T-cell (primary cell): Measurements from ENCODE around the gene DLG2. TPM values are rescaled to one million over a fixed set of nuclear protein-coding genes. Genes with fewer than 3 reads are reported as not detected.
"Not testable (repeated sequence)": the region's sequence is repeated elsewhere in the genome, so short reads cannot be mapped to it uniquely, and the experiment has no call there.

Source experiments
- ATAC-seq, 4 experiments: fragments of 200-7000 bp in 3 of 4; fragments of 150-1000 bp in 1 of 4; cut with Tn5 transposase; replicated peaks in 1 of 4; 1 replicate in 3 of 4; 2 replicates in 1 of 4; pipeline ENCODE4 v1.10.0; 2021; ENCODE audit warnings: moderate library complexity in 3 of 4, mild to moderate bottlenecking in 2 of 4, moderate number of reproducible peaks in 1 of 4
- CTCF ChIA-PET, 2 donors: fragments of 300-600 bp; sonication (Branson Sonifier 250); formaldehyde crosslinking; loops; one replicate each; lab custom pipeline; 2022; ENCODE audit warnings: antibody characterized with exemption in 2 of 2; lab: Charles Lee
- POLR2A ChIA-PET, 2 donors: fragments of 300-600 bp; sonication (Branson Sonifier 250); formaldehyde crosslinking; loops; one replicate each; lab custom pipeline; 2022; ENCODE audit warnings: antibody characterized with exemption in 2 of 2; lab: Charles Lee
- DNase-seq, 35 experiments: peaks; one replicate each; pipeline versions ENCODE4 v3.0.0 to v3.0.0-alpha.2; 2013 to 2023
- H3K27ac ChIP-seq: one replicate; pipeline ENCODE4 v1.5.1; 2013; ENCODE audit warnings: low read length
- H3K27me3 ChIP-seq, 2 experiments: replicated peaks in 1 of 2; 1 replicate in 1 of 2; 2 replicates in 1 of 2; pipeline versions ENCODE4 v1.6.1 to v1.7.0; 2013; ENCODE audit warnings: low read length in 1 of 2, mixed read lengths in 1 of 2; ENCODE audit not compliant: control insufficient read depth in 2 of 2, insufficient read depth in 2 of 2; ENCODE audit errors: extremely low read depth in 1 of 2
- H3K36me3 ChIP-seq, 2 donors: 1 replicate in 1 of 2; 2 replicates in 1 of 2; pipeline versions ENCODE4 v1.6.1 to v1.7.0; 2013; ENCODE audit warnings: low read length in 1 of 2; ENCODE audit not compliant: control insufficient read depth in 2 of 2, insufficient read depth in 1 of 2; ENCODE audit errors: extremely low read depth in 1 of 2
- H3K4me1 ChIP-seq, 2 experiments: 1 replicate in 1 of 2; 2 replicates in 1 of 2; pipeline versions ENCODE4 v1.6.1 to v1.7.0; 2013; ENCODE audit warnings: low read length in 2 of 2, mixed read lengths in 1 of 2; ENCODE audit not compliant: insufficient read depth in 2 of 2, control insufficient read depth in 1 of 2; ENCODE audit errors: extremely low read depth in 1 of 2
- H3K4me3 ChIP-seq, 2 donors: 1 replicate in 1 of 2; 2 replicates in 1 of 2; pipeline versions ENCODE4 v1.5.1 to v1.7.0; 2013; ENCODE audit warnings: mild to moderate bottlenecking in 2 of 2, low read length in 1 of 2, moderate library complexity in 1 of 2; ENCODE audit not compliant: control insufficient read depth in 1 of 2; ENCODE audit errors: extremely low read depth in 1 of 2
- H3K9me3 ChIP-seq: 2 replicates; pipeline ENCODE4 v1.7.0; 2013
- H3K27ac Mint-ChIP-seq, 2 donors: one replicate each; pipeline ENCODE4 v1.8.0; 2020 to 2021; ENCODE audit warnings: mild to moderate bottlenecking in 2 of 2, mixed read lengths in 2 of 2
- H3K27me3 Mint-ChIP-seq, 2 donors: one replicate each; pipeline ENCODE4 v1.8.0; 2021 to 2022; ENCODE audit warnings: mixed read lengths in 2 of 2
- H3K36me3 Mint-ChIP-seq: one replicate; pipeline ENCODE4 v1.8.0; 2021; ENCODE audit warnings: mixed read lengths
- H3K4me1 Mint-ChIP-seq, 3 donors: one replicate each; pipeline ENCODE4 v1.8.0; 2020 to 2022; ENCODE audit warnings: mixed read lengths in 3 of 3, mild to moderate bottlenecking in 1 of 3
- H3K4me3 Mint-ChIP-seq, 3 donors: one replicate each; pipeline ENCODE4 v1.8.0; 2020 to 2022; ENCODE audit warnings: mild to moderate bottlenecking in 3 of 3, mixed read lengths in 3 of 3, moderate library complexity in 3 of 3
- H3K9me3 Mint-ChIP-seq, 3 donors: one replicate each; pipeline ENCODE4 v1.8.0; 2020 to 2022; ENCODE audit warnings: mixed read lengths in 3 of 3
- WGBS: methylation state at CpG from one replicate; pipeline ENCODE4 v1.1.5; 2013; ENCODE audit warnings: missing lambda C conversion rate; ENCODE audit not compliant: insufficient coverage; 5-methylcytosine and 5-hydroxymethylcytosine counted together
- total RNA-seq, 35 experiments: library from RNA in 6 of 35; stranded (reverse) in 6 of 35; fragments of 120-200 nt in 1 of 35; gene quantifications; one replicate each; pipeline versions ENCODE4 v1.2.1 to v1.2.4 and lab custom pipeline; 2013 to 2026

The DLG2 gene
- total RNA-seq, 5 donors from 2014 or later (not counting 1 experiment from before 2014, with no cell fraction given): 2.3 to 4.1 (median 2.9) TPM

DNA sequence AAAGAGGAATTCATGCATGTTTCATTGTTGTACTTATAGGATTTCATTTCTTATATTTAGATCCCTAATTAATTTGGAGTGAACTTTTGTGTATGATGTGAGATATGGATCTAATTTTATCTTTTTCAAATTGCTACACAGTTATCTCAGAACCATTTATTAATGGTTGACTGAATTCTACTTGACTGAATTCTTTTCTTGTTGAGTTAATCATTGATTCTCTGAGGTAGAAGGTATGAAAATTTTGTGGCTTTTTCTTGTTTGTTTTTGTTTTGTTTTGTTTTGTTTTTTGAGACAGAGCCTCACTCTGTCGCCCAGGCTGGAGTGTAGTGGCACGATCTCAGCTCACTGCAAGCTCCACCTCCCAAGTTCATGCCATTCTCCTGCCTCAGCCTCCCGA is 286.3 kb downstream of the DLG2 start:
- ATAC-seq, H3K4me1 Mint-ChIP-seq, H3K36me3 ChIP-seq, H3K27me3 Mint-ChIP-seq, H3K4me1 ChIP-seq, DNase-seq, H3K4me3 ChIP-seq, H3K36me3 Mint-ChIP-seq, H3K27ac Mint-ChIP-seq, H3K4me3 Mint-ChIP-seq, H3K27me3 ChIP-seq, H3K9me3 ChIP-seq, CTCF ChIA-PET, H3K27ac ChIP-seq, POLR2A ChIA-PET: not testable (repeated sequence)
- H3K9me3 Mint-ChIP-seq: peaks cover 8 to 35% (median 33%) of the 10 kb centered on the region in 3 donors
- WGBS: 80% methylated on average over 2 of the region's 3 CpGs

DNA sequence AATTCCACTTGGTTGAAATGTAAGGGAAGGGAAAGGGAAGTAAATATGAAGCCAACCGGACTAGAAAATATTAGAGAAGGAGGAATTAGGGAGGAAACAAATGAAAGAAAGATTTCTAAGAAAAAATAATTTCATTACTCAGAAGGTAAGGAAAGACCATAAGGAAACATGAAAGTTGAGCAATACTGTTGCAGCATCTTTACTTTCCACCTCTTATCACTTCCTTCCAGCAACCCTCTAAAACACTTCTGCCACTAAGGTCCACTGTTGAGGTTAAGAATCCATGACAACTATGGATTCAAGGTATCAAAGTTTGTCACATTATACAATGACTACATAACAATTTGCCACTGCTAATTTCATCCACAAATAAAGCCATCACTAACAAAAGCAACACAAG is 308.6 kb downstream of the DLG2 start:
- DNase-seq (no peak), ATAC-seq (no peak)
- Mint-ChIP-seq H3K27ac (no peak overlapping the region), H3K27me3 (no peaks in the 10 kb centered on the region), H3K9me3 (peaks cover 5 to 16% (median 16%) of the 10 kb centered on the region in 3 donors), H3K4me3 (no peak overlapping the region), H3K36me3 (no peaks in the 10 kb centered on the region), H3K4me1 (no peaks in the 10 kb centered on the region)
- no peaks in the 10 kb centered on the region for H3K27me3 ChIP-seq
- ChIA-PET POLR2A (no interaction called here), CTCF (no interaction called here)
- H3K4me1 ChIP-seq: no peaks in the 10 kb centered on the region
- no peaks in the 10 kb centered on the region for H3K36me3 ChIP-seq
- no peak overlapping the region for H3K27ac ChIP-seq
- no peak overlapping the region for H3K4me3 ChIP-seq
- H3K9me3 ChIP-seq: no peaks in the 10 kb centered on the region
- no CpG with 5 or more reads among the region's 1 CpG for WGBS

GRCh38 chr11:85316967-85317366 is 310.2 kb downstream of the DLG2 start:
- DNase-seq (no peak), ATAC-seq (no peak)
- Mint-ChIP-seq H3K4me1 (no peaks in the 10 kb centered on the region), H3K36me3 (no peaks in the 10 kb centered on the region), H3K9me3 (peaks cover 5 to 19% (median 16%) of the 10 kb centered on the region in 3 donors), H3K4me3 (no peak overlapping the region), H3K27ac (no peak overlapping the region), H3K27me3 (no peaks in the 10 kb centered on the region)
- ChIA-PET CTCF (no interaction called here), POLR2A (no interaction called here)
- Histone ChIP-seq H3K4me1 (no peaks in the 10 kb centered on the region), H3K9me3 (no peaks in the 10 kb centered on the region), H3K27me3 (no peaks in the 10 kb centered on the region), H3K27ac (no peak overlapping the region), H3K4me3 (no peak overlapping the region), H3K36me3 (no peaks in the 10 kb centered on the region)
- WGBS: 43% methylated on average over 1 of the region's 5 CpGs

DNA sequence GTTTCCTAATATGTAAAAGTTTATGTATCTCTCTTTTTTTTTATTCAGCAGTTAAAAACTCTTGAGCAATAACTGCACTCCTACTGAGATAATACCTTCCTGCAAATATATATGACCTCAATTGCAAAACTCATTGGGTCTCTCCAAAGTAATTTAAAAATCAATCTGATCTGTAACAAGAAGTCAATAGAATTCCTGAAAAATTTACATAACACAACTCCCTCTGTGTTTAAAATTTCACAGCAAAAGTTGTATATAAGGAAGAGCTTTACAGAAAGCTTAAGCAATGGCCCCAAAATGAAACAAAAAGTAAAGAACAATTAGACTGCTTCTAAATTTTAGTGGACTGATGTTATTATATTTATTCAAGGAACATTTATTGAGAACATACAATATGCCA is 313.4 kb downstream of the DLG2 start:
- Mint-ChIP-seq H3K9me3 (peaks cover 12 to 19% (median 18%) of the 10 kb centered on the region in 3 donors), H3K36me3 (no peaks in the 10 kb centered on the region), H3K27ac (no peak overlapping the region), H3K4me3 (no peak overlapping the region), H3K4me1 (no peaks in the 10 kb centered on the region), H3K27me3 (no peaks in the 10 kb centered on the region)
- ChIA-PET CTCF (no interaction called here), POLR2A (no interaction called here)
- no peak overlapping the region for H3K4me3 ChIP-seq
- no peaks in the 10 kb centered on the region for H3K36me3 ChIP-seq
- H3K27ac ChIP-seq: no peak overlapping the region
- DNase-seq (no peak), ATAC-seq (no peak)
- no peaks in the 10 kb centered on the region for H3K4me1 ChIP-seq
- H3K27me3 ChIP-seq: no peaks in the 10 kb centered on the region
- H3K9me3 ChIP-seq: no peaks in the 10 kb centered on the region

DNA sequence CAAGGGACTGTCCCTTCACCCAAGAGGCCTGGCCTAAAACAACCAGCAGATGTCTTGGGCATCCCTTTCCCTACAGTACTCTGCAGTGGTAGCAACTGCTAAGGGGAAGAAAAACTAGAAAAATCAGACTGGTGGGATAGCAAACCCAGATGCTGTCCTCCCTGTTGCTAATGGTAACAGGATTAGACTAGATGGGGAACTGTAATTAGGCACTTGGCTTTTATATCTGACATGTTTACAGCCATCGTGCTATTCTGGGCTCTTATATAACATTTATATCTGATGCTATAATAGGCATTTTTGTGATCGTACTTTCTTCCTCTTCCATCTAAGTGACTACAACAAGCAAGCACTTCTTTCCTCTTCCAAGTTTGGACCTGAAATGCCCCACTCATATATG is 316.7 kb downstream of the DLG2 start:
- Histone ChIP-seq H3K4me3 (no peak overlapping the region), H3K9me3 (no peaks in the 10 kb centered on the region), H3K27ac (no peak overlapping the region), H3K36me3 (no peaks in the 10 kb centered on the region), H3K27me3 (no peaks in the 10 kb centered on the region), H3K4me1 (no peaks in the 10 kb centered on the region)
- Mint-ChIP-seq H3K9me3 (peaks cover 12 to 17% (median 14%) of the 10 kb centered on the region in 3 donors), H3K27ac (no peak overlapping the region), H3K4me3 (no peak overlapping the region), H3K36me3 (no peaks in the 10 kb centered on the region), H3K27me3 (no peaks in the 10 kb centered on the region), H3K4me1 (no peaks in the 10 kb centered on the region)
- ChIA-PET POLR2A (no interaction called here), CTCF (no interaction called here)
- ATAC-seq (no peak), DNase-seq (no peak)
- no CpG with 5 or more reads among the region's 2 CpGs for WGBS

- ChIA-PET CTCF (no interaction called here), POLR2A (no interaction called here)
- no peaks in the 10 kb centered on the region for H3K36me3 Mint-ChIP-seq
- H3K27me3 Mint-ChIP-seq: no peaks in the 10 kb centered on the region
- peaks cover 7 to 23% (median 15%) of the 10 kb centered on the region in 3 donors for H3K9me3 Mint-ChIP-seq
- Histone ChIP-seq H3K9me3 (no peaks in the 10 kb centered on the region), H3K27ac (no peak overlapping the region), H3K4me1 (no peaks in the 10 kb centered on the region), H3K4me3 (no peak overlapping the region), H3K27me3 (no peaks in the 10 kb centered on the region), H3K36me3 (no peaks in the 10 kb centered on the region)
- no peak overlapping the region for H3K27ac Mint-ChIP-seq
- ATAC-seq (no peak), DNase-seq (no peak)
- no peak overlapping the region for H3K4me3 Mint-ChIP-seq
- no peaks in the 10 kb centered on the region for H3K4me1 Mint-ChIP-seq
- WGBS: no CpG with 5 or more reads among the region's 3 CpGs
These were observed 319.8 kb downstream of the DLG2 start for GRCh38 chr11:85307366-85307765.
